CD4-positive, alpha-beta T cell treated with Interleukin-15 for 1 hour (primary cell): ENCODE measurements around the gene PAIP2.
A peak's percentile ranks its signal among the peaks of the same experiment; 100 is the strongest.
"Not testable (repeated sequence)": the region's sequence is repeated elsewhere in the genome, so short reads cannot be mapped to it uniquely, and the experiment has no call there.

Experiments used
- DNase-seq: peaks from one replicate; pipeline ENCODE4 v3.0.0-alpha.2; 2020

PAIP2 gene

DNA sequence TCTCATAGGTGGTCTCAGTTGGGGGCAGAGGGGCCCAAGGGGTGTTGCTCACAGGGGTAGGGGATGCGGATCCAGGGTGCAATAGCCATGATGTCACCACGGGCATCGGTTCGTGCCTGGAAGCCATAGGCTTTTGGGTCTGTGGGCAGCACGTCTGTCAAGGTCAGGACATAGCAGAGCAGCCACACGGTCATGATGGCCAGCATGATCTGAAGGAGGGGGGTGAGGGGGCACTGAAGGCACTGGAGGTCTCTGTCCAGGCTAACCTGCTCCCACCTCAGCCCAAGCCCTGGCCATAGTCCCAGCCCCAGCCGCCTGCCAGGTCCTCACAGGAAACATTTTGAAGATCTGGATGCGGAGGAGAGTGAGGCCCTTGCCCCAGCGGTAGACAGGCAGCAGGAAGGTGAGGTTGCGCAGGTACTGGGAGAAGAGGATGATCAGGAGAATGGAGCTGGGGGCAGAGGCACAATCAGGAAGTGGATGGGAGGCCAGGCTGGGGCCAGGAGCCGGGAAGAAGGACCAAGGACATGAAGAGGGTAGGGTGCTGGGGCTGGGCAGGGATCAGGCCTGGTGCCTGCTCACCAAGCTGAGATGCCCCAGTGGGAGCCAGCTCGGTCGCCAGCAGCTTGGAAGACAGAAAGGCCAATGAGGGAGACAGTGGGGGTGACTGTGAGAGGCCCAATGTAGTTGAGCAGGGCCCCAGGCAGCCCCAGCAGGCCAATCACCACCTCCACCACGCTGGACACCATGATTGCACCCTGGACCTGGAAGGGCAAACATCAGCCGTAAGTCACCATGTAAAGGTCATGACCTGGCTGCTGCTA is 38.2 kb downstream of the PAIP2 start:
- no peak for DNase-seq

GRCh38 chr5:139381837-139382761 is 40.4 kb downstream of the PAIP2 start:
- DNase-seq, result no peak

- DNase-seq, result no peak
These were observed 41.2 kb downstream of the PAIP2 start for GRCh38 chr5:139382807-139383206.

DNA sequence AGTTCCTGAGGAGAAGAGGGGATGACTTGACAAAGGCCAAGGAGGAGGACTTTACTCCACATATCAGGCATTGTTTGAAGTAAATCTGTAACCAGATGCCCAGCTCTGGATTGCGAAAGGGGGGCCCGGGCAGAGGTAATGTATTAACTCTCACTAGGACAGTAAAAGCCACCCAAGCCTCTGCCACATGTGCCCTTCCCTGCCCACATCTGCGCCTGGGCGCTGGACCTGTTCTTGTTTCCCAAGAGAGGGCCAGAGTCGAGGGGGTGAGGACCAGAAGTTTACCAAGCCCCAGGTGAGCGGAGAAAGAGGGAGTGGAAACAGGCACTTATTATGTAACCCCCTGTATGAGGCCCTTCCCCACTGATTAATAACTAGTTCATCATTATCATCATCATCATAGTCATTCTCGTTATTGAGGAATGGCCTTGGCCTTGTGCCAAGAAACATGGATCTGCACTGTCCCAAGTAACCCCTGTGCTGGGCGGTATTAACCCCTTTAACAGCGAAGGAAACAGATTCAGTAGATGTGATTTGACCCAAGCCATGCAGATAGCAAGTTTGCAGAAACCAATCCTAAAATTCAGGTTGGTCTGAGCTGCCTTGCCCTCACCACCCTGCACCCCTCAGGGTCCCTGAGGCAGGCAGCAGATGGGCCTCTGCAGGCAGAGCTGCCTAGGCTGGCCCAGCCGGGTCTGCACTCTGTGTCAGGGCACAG is 41.8 kb downstream of the PAIP2 start, which contains the start of gene SLC23A1:
SLC23A1 (minus strand) TSS at position 23 of the 718 bp plus-strand sequence. CDS start 44 bp downstream, outside the sequence.
- no peak for DNase-seq

GRCh38 chr5:139383993-139384590 is 42.4 kb downstream of the PAIP2 start:
- no peak for DNase-seq

DNA sequence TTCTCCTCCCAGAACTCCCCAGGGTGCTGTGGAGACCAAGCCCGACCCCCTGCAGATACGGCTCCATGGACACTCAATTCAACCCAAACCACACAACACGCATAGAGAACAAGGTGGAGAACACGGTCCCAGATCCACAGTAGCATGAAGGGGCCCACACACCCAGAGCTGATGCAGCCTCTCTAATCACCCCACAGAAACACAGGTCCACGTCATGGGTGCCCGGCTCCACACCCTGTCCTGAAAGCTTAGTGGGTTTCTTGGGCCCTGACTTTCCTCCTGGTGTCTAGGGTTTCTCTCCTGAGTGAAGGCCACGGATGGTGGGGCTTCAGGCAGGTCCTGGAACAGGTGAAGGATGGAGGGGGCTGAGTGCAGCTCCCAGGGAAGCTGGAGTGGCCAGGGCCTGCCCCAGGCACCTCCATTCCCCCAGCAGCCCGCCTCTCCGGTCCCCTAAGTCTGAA is 43.0 kb downstream of the PAIP2 start:
- no peak for DNase-seq

- DNase-seq, result no peak
These were observed 43.7 kb downstream of the PAIP2 start for GRCh38 chr5:139385061-139386049.

DNA sequence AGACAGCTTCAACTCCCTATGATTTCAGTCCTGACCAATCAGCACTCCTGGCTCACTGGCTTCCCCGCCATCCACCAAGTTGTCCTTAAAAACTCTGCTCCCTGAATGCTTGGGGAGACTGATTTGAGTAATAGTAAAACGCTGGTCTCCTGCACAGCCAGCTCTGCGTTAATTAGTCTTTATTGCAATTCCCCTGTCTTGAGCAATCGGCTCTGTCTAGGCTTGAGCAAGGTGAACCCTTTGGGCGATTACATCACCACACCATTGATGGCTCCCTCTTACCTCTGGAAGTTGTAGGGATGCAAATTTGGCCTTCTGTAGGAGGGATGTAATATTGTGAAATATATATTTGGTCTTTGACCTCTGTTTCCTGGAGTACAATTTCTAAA is 44.4 kb downstream of the PAIP2 start:
- DNase-seq, result no peak

- DNase-seq, result not testable (repeated sequence)
These were observed 45.3 kb downstream of the PAIP2 start for GRCh38 chr5:139386956-139387355.

DNA sequence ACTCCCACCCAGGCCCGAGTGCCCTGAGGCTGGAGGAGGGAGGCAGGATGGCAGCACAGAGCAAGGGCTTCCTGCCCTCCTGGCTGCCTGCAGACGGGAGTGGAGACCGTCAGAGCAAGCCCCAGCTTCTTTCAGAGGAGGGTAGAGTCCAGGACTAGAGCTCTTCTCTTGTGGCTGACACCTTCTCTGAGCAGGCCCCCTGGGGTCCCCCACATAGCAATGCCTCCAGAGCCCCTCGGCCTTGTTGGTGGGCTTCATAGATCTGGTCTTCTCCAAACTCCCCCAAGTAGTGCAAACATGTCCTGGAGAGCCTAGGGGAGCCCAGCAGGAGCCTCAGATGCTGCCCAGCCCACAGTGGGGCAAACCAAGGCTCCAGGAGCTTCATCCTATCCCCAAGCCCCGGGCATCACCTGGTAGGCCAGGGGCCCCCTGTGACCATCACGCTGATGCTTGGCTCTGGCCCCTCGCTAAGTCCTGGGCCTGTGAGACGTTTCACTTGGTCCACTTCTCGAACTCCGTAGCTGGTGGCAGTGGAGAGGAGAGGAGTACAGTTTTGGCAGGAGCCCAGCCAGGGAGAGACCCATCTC is 46.0 kb downstream of the PAIP2 start:
- DNase-seq, result no peak

GRCh38 chr5:139388198-139388821 is 46.7 kb downstream of the PAIP2 start:
- DNase-seq, result peak; percentile 66

DNA sequence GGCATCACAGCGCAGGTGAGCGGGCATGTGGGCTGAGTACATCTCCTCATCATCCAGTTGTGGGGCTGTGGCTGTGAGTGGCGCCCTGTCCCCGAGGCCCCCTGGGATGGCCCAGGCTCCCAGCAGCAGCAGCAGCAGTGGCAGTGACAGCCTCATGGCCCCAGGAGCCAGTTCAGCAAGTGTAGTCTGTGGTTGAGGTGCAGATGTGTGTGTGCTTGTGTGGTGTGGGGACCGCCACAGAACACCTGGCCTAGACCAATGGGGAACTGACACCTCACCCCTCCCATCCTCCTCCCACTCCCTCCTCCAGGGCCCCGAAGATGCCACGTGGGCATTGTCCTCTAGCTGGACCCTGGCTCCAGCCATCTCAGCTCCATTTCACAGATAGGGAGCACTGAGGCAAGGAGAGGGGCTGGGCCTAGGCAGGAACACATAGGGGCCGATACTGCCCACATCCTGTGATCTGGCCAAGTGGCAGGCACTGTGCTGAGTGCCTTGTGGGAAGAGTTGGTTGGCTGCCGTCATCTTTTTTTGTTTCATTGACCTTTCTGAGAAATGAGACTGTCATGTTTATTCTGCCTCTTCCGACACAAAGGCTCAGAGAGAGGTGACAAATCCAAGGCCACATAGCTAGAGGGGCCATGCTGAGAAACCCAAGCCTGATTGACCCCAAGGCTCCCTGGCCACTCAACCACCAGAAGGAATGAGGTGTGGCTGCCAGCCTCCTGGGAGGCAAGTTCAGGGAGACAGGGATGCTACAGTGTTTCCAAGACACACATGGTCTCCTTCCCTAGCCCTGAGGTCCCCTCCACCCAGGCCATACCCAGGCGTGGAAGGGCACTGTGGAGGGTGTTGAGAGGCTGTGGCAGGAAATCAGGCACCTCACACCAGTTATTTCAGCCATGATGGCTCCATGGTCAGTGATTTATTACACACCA is 48.3 kb downstream of the PAIP2 start, which contains the start of gene MZB1:
MZB1 (minus strand) TSS at position 213 of the 938 bp plus-strand sequence; CDS start at position 156, 57 bp downstream.
- peak; percentile 86 for DNase-seq

- DNase-seq, result no peak
These were observed 49.2 kb downstream of the PAIP2 start for GRCh38 chr5:139390639-139391569.

- no peak for DNase-seq
These were observed 50.1 kb downstream of the PAIP2 start for GRCh38 chr5:139391570-139392323.

GRCh38 chr5:139392324-139392677 is 50.6 kb downstream of the PAIP2 start:
- no peak for DNase-seq

- DNase-seq, result peak; percentile 81
These were observed 51.2 kb downstream of the PAIP2 start for GRCh38 chr5:139392678-139393496.
